ENCODE data around the gene TEX22. TPM values are rescaled to one million over a fixed set of nuclear protein-coding genes. Genes with fewer than 3 reads are reported as not detected.
"Not testable (repeated sequence)": the region's sequence is repeated elsewhere in the genome, so short reads cannot be mapped to it uniquely, and the experiment has no call there.

Gene TEX22
- total RNA-seq, 1 experiment from 2014 or later, result 0.87 TPM

GRCh38 chr14:105358943-105359342 is 39.4 kb upstream of the TEX22 start:
- Mint-ChIP-seq H3K4me1 (peaks cover 9% of the 10 kb centered on the region; the same call in 1 of the 2 replicates), H3K27me3 (ENCODE audit: low read depth) (peaks cover 4% of the 10 kb centered on the region; the same call in 1 of the 2 replicates)
- CTCF ChIA-PET, result interaction anchor here (1.4 kb wide), 1 partner anchor 16 kb away, joined by 4 read pairs; no protein-coding TSS in a partner anchor

GRCh38 chr14:105361412-105361811 is 36.9 kb upstream of the TEX22 start:
- POLR2A ChIA-PET; H3K27ac Mint-ChIP-seq; H3K9me3 Mint-ChIP-seq; ATAC-seq; DNase-seq (ENCODE audit: low spot score); H3K4me1 Mint-ChIP-seq; H3K27me3 Mint-ChIP-seq (ENCODE audit: low read depth); H3K36me3 Mint-ChIP-seq; H3K4me3 Mint-ChIP-seq: not testable (repeated sequence)
- CTCF ChIA-PET, result interaction anchor here (0.9 to 1.5 kb wide), 3 partner anchors 9 to 193 kb away, joined by 3 to 4 read pairs (median 3); partner anchors contain the start of gene JAG2

More at GRCh38 chr14:105358943-105359342, 39.4 kb upstream of the TEX22 start:
- Mint-ChIP-seq H3K36me3 (peaks cover 8% of the 10 kb centered on the region), H3K27ac (no peak overlapping the region; the same call in 1 of the 2 replicates), H3K4me3 (no peak overlapping the region), H3K9me3 (no peaks in the 10 kb centered on the region)
- DNase-seq (ENCODE audit: low spot score) (no peak), ATAC-seq (no peak)
- no peak for TF ChIP-seq ZNF425 (CRISPR knock-in tag; conservative IDR thresholded peaks at IDR 0.05)
- no peak for TF ChIP-seq E2F1 (CRISPR knock-in tag; IDR thresholded peaks at IDR 0.05)
- TF ChIP-seq FOXJ3 (CRISPR knock-in tag; IDR thresholded peaks at IDR 0.05; ENCODE audit: borderline replicate concordance), result no peak
- no peak for TF ChIP-seq ZNF671 (CRISPR knock-in tag; IDR thresholded peaks at IDR 0.05)
- TF ChIP-seq ZNF263 (CRISPR knock-in tag; IDR thresholded peaks at IDR 0.05; ENCODE audit: low read depth), result no peak
- TF ChIP-seq ZNF219 (CRISPR knock-in tag; IDR thresholded peaks at IDR 0.05; ENCODE audit: borderline replicate concordance), result no peak
- no peak for TF ChIP-seq ZNF423 (CRISPR knock-in tag; IDR thresholded peaks at IDR 0.05)
- TF ChIP-seq AFF4 (CRISPR knock-in tag; IDR thresholded peaks at IDR 0.05; ENCODE audit: borderline replicate concordance), result no peak
- POLR2A ChIA-PET, result no interaction called here

GRCh38 chr14:105363847-105364708 is 34.3 kb upstream of the TEX22 start:
- H3K4me3 Mint-ChIP-seq, result peak overlapping the region; percentile 49
- POLR2A ChIA-PET, result no interaction called here

More at GRCh38 chr14:105363847-105364708, 34.3 kb upstream of the TEX22 start:
- ATAC-seq (peak; percentile 62), DNase-seq (ENCODE audit: low spot score) (no peak)
- peaks cover 8% of the 10 kb centered on the region for H3K36me3 Mint-ChIP-seq
- 0 out of 2 replicates have a peak overlapping the region, but pooled peaks have one; percentile 10 for H3K27ac Mint-ChIP-seq
- 0 out of 2 replicates have a peak, but pooled peaks cover 5% of the 10 kb centered on the region for H3K4me1 Mint-ChIP-seq
- H3K9me3 Mint-ChIP-seq, result no peaks in the 10 kb centered on the region
- H3K27me3 Mint-ChIP-seq (ENCODE audit: low read depth), result peaks cover 4% of the 10 kb centered on the region; the same call in 1 of the 2 replicates
- CTCF ChIA-PET, result interaction anchor here (0.6 to 2.1 kb wide), 11 partner anchors 12 to 400 kb away, joined by 3 to 7 read pairs (median 4); no protein-coding TSS in a partner anchor
- TF ChIP-seq NR2C2 (CRISPR knock-in tag; IDR thresholded peaks at IDR 0.05) (no peak), ZNF423 (CRISPR knock-in tag; IDR thresholded peaks at IDR 0.05) (no peak), USF1 (CRISPR knock-in tag; IDR thresholded peaks at IDR 0.05) (no peak)

All from WTC11 (cell line).